Left ventricle myocardium inferior (tissue), 1 donor: Measurements from ENCODE around the gene SHISAL1. TPM values are rescaled to one million over a fixed set of nuclear protein-coding genes. Genes with fewer than 3 reads are reported as not detected.

ENCODE experiments used
- DNase-seq: peaks from one replicate; pipeline ENCODE4 v3.0.0-alpha.2; 2020
- H3K27ac ChIP-seq: fragments of 200-600 bp; replicated peaks from 2 replicates; pipeline ENCODE4 v1.8.0; 2021
- H3K27me3 ChIP-seq: fragments of 200-600 bp; 2 replicates; pipeline ENCODE4 v1.8.0; 2021; ENCODE audit warnings: low read depth
- H3K36me3 ChIP-seq: fragments of 200-600 bp; 2 replicates; pipeline ENCODE4 v1.8.0; 2021
- H3K4me1 ChIP-seq: fragments of 200-600 bp; 2 replicates; pipeline ENCODE4 v1.8.0; 2021
- H3K4me3 ChIP-seq: fragments of 200-600 bp; 2 replicates; pipeline ENCODE4 v1.8.0; 2021; ENCODE audit warnings: mild to moderate bottlenecking, moderate library complexity
- H3K9me3 ChIP-seq: fragments of 200-600 bp; replicated peaks from 2 replicates; pipeline ENCODE4 v1.8.0; 2021
- intact Hi-C: fragments of 100-400 bp; cut with micrococcal nuclease; formaldehyde crosslinking; loops from one replicate; pipeline ENCODE4 v1.11.0; 2022
- total RNA-seq: library from RNA; stranded (reverse); fragmentation: NEBNext Ultra II Directional; extraction: Animal tissue kit (Norgen Biotek cat#: 25700); gene quantifications from one replicate; pipeline ENCODE4 v1.2.1, GENCODE V29; 2021
- TF ChIP-seq, protein P1 (sequence below): fragments of 200-600 bp; IDR thresholded peaks from 2 replicates; pipeline ENCODE4 v1.8.0; 2021; ENCODE audit warnings: antibody characterized with exemption, mild to moderate bottlenecking, borderline replicate concordance
- donor health status: DM: no; HTN: yes; CAD: no; lungs with severe emphysema.

Gene SHISAL1
- total RNA-seq, 1 donor from 2014 or later, result 1.3 TPM

DNA sequence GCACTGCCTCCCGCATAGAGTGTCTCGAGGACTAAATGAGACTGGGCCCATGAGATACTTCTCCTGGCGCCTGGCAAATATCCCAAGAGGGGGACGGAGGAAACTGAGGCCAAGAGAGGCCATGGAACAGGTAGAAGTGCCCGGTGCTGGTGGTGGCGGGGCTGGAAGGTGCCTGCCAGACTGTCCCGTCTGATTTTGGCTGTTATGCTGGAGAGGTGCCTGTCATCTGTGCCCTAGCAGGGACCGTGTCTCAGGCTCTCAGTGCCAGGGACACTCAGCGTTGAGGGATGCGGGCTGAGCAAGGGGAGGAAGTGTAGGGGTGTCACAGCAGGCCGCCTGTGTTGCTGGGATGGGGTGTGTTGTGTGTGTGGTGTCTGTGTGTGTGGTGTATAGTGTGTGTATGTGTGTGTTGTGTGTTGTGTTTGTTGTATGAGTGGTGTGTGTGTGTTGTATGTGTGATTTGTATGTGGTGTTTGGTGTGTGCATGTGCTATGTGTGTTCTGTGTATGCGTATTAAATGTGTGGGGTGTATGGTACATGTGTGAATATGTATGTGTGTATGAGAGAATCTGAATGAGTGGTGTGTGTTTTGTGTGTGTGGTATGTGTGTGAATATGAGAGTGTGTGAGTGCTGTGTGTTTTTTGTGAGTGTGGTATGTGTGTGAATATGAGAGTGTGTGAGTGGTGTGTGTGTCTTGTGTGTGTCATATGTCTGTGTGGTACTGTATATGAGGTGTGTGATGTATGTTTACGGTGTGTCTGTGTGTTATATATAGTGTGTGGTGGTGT lies 21.3 kb upstream of the SHISAL1 start:
- Histone ChIP-seq H3K4me1 (peaks cover 24% of the 10 kb centered on the region), H3K27ac (no peak overlapping the region), H3K9me3 (no peaks in the 10 kb centered on the region), H3K36me3 (no peaks in the 10 kb centered on the region), H3K4me3 (no peak overlapping the region), H3K27me3 (peaks cover 54% of the 10 kb centered on the region)
- no peak for DNase-seq
- intact Hi-C loops, result no loop called here
- TF ChIP-seq, protein P1, sequence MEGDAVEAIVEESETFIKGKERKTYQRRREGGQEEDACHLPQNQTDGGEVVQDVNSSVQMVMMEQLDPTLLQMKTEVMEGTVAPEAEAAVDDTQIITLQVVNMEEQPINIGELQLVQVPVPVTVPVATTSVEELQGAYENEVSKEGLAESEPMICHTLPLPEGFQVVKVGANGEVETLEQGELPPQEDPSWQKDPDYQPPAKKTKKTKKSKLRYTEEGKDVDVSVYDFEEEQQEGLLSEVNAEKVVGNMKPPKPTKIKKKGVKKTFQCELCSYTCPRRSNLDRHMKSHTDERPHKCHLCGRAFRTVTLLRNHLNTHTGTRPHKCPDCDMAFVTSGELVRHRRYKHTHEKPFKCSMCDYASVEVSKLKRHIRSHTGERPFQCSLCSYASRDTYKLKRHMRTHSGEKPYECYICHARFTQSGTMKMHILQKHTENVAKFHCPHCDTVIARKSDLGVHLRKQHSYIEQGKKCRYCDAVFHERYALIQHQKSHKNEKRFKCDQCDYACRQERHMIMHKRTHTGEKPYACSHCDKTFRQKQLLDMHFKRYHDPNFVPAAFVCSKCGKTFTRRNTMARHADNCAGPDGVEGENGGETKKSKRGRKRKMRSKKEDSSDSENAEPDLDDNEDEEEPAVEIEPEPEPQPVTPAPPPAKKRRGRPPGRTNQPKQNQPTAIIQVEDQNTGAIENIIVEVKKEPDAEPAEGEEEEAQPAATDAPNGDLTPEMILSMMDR, result no peak

DNA sequence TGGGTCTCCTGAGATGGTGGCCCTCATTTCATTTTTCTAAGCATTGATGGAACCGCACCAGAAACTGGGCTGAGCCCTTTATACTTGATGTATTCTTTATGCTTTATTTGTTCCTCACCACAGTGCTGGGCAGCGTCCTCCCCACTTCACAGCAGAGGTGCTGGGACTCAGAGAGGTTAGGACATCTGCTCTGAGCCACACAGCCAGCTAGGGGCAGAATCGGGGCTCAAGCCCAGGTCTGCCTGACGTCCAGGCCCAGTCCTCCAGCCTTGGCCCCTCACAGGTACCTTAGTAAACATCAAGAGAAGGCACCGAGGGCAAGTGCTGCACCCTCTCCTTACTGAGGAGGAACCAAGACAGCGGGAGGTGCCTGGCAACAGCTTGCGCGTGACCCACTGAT lies 20.2 kb upstream of the SHISAL1 start:
- Histone ChIP-seq H3K9me3 (no peaks in the 10 kb centered on the region), H3K4me1 (peaks cover 20% of the 10 kb centered on the region), H3K36me3 (no peaks in the 10 kb centered on the region), H3K27me3 (peaks cover 64% of the 10 kb centered on the region), H3K4me3 (no peak overlapping the region), H3K27ac (no peak overlapping the region)
- TF ChIP-seq, protein P1, result no peak
- no peak for DNase-seq
- intact Hi-C loops, result no loop called here

DNA sequence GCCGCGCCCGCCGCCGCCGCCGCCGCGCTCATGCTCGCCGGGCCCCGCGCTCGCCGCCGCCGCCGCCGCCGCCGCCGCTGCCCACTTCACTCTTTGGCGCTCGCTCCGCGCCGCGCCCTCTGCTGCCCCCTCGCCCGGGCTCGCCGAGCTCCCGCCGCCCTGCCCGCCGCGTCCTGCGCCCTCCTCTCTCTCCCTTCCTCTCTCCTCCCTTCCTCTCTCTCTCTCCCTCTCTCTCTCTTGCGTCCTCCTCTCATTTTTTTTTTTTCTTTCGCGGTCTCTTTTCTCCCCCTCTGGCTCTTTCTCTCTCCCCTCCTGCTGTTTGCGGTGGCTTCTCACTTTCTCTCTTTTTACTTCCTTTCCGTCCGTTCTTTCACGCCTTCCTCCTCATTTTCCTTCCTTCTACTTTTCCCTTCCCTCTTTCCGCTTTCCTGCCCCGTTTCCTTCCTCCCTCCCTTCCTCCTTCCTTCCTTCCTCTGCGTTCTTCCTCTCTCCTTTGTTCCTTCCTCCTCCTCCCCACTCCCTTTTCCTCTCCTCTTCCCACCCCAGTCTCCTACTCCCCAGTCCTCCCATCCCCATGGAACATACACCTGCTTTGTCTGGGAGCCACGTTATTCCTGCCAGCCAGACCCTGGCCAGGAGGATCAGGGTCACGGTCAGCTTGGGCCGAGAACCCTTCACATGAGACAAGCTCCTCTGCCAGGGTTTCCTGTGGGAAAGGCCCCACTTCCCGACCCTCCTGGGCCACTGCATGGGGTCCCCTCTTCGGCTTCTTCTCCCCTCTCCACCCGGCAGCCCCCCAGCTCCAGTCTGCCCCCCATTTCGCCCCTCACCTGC lies 19.3 kb upstream of the SHISAL1 start:
- TF ChIP-seq, protein P1, result peak; percentile 27
- H3K9me3 ChIP-seq, result no peaks in the 10 kb centered on the region
- H3K27ac ChIP-seq, result no peak overlapping the region
- no peaks in the 10 kb centered on the region for H3K36me3 ChIP-seq
- intact Hi-C loops, result no loop called here
- H3K4me3 ChIP-seq, result peak overlapping the region; percentile 50
- H3K27me3 ChIP-seq, result peaks cover 64% of the 10 kb centered on the region
- peak; percentile 37 for DNase-seq
- H3K4me1 ChIP-seq, result peaks cover 14% of the 10 kb centered on the region

DNA sequence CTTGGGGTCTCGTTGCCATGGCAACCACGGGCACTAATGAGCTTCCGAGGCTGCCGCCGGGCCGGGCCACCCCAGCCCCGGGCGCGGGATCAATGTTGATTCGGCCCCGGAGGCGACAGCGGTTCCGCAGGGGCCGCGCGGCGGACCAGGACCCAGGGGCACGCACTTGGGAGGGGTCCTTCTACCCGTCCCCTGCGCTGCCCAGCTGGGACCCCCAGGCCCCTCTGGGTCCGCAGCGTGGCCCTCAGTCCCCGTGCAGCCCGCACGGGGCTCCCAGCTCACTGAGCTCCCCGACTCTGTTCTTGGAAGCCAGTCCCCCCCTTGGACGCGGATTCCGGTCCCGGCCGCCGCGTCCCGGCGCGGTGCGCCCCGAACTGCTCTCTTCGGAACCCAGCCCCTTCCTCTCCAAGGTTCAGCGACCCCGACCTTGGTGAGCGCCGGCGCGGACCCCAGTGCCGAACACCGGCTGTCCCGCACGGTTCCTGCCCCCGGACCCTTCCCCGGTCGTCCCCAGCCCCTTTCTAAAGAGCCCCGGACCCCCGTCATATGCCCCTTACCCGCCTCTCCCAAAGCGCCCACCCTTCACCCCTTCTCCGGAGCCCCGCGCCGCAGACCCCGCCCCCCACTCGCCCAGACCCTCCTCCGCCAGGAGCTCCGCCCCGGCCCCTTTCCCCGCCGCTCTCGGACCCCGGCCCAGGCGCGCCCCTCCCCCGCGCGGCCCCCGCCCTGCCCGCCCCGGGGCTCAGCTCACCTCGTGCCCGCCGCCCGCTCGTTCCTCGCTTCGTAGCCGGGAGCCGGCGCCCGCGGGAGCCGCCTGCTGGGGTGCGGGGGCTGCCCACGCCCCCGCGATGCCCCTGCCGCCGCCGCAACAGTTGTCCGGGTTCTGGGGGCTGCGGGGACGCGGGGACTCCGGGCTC lies 18.3 kb upstream of the SHISAL1 start:
- H3K27ac ChIP-seq, result no peak overlapping the region
- peak overlapping the region; percentile 58 for H3K4me3 ChIP-seq
- H3K4me1 ChIP-seq, result peaks cover 22% of the 10 kb centered on the region
- no peak for DNase-seq
- H3K36me3 ChIP-seq, result no peaks in the 10 kb centered on the region
- TF ChIP-seq, protein P1, result no peak
- H3K9me3 ChIP-seq, result no peaks in the 10 kb centered on the region
- H3K27me3 ChIP-seq, result peaks cover 64% of the 10 kb centered on the region
- intact Hi-C loops, result no loop called here

DNA sequence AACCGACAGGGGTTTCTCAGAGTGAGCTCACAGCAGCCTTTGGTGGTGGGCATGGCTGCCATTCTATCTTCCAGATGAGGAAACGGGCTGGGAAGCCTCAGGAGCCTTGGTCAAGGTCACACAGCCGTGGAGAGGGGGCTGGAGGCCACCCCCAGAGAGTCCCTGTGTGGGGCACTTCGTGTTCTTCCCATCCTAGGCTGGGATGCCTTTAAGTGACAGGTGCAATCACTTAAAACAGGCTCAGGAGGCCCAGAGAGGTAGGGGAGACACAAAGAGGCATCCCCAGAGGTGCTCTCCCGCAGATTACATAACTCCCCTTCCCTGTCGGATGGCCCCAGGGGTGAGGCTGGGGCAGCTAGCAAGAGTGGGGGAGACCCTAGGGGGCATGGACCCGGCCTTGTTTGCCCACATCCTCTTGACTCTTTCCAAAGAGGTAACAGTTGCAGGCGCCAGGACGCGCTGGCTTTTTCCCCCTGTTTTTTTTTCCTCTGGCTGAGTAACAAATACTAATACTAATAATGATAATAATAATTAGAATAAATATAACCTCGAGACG lies 17.5 kb upstream of the SHISAL1 start:
- no peaks in the 10 kb centered on the region for H3K9me3 ChIP-seq
- intact Hi-C loops, result no loop called here
- H3K4me3 ChIP-seq, result peak overlapping the region; percentile 58
- peaks cover 29% of the 10 kb centered on the region for H3K4me1 ChIP-seq
- DNase-seq, result no peak
- peaks cover 60% of the 10 kb centered on the region for H3K27me3 ChIP-seq
- no peaks in the 10 kb centered on the region for H3K36me3 ChIP-seq
- TF ChIP-seq, protein P1, result no peak
- no peak overlapping the region for H3K27ac ChIP-seq
